Mesenteric fat pad (tissue), 1 donor: ENCODE measurements around the gene IL15RA. TPM values are rescaled to one million over a fixed set of nuclear protein-coding genes. Genes with fewer than 3 reads are reported as not detected.
"Not testable (repeated sequence)": the region's sequence is repeated elsewhere in the genome, so short reads cannot be mapped to it uniquely, and the experiment has no call there.

Experiments used
- DNase-seq: peaks from one replicate; pipeline ENCODE4 v3.0.0-alpha.2; 2020; ENCODE audit warnings: low spot score
- total RNA-seq: library from RNA; stranded (reverse); fragmentation: NEBNext Ultra II Directional; extraction: Animal tissue kit (Norgen Biotek cat#: 25700); gene quantifications from one replicate; pipeline ENCODE4 v1.2.1, GENCODE V29; 2021
- donor health status: DM: yes; HTN: yes; CAD: no.

IL15RA gene
- total RNA-seq, 1 donor from 2014 or later: 24.6 TPM

DNA sequence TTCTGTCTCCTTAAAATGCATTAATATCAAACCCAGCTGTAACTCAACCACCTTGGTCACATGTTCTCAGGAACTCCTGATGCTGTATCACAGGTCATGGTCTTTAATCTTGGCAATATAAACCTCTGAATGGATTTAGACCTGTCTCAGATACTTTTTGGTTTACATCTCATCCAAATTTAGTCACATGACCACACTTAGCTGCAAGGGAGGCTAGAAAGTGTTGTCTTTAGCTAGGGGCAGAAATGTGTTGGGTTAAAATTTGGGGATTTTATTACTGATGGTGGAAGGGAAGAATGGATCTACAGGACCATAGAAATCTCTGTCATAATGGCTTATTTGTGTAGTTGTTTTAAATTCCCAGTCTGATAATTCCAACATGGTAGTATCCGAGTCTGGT, 29.6 kb upstream of the IL15RA start:
- no peak for DNase-seq

DNA sequence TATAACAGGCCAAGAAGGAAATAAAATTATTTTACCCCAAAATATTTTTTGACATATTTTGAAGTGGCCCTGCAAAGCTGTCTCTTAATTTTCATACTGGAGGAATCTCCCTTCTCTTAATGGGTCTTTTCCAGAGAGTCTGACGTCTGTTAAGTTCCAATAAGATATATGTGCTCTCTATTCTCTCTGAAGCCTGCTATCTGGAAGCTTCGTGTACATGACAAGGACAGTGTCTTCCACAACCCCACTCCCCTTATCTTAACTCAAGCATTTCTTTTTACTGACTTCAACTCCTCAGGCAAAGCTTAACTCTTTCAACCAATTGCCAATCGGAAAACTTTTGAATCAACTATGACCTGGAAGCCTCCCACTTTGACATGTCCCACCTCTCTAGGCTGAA, 29.2 kb upstream of the IL15RA start:
- no peak for DNase-seq

- no peak for DNase-seq
These were observed 28.6 kb upstream of the IL15RA start for GRCh38 chr10:6005856-6006395.

- DNase-seq: not testable (repeated sequence)
These were observed 27.9 kb upstream of the IL15RA start for GRCh38 chr10:6005161-6005804.

DNA sequence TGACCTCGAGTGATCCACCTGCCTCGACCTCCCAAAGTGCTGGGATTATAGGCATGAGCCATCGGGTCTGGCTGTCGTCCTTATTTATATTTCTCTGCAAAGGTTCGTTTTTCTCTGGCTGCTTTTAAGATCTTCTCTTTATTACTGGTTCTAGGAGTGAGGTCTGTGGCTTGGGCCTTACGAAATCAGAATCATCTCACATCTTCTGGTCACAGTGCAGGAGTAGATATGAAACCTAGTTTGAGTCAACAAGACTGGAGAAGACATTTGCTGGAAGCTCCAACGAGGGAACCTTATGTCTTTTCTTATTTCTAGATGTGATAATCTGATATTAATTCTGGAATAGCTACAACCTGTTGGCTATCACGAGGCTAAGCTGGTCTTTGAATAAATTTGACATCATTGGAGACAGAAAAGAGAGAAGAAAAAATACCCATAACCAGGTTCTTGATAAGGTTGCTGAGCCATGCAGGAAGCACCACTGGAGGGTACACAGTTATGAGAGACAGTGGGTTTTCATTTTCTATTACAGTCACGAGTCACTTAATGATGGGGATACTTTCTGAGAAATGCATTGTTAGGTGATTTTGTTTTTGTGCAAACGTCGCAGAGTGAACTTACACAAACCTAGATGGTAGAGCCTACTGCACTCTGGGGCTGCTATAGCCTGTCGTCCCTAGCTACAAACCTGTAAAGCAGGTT, 25.6 kb upstream of the IL15RA start:
- DNase-seq: no peak

DNA sequence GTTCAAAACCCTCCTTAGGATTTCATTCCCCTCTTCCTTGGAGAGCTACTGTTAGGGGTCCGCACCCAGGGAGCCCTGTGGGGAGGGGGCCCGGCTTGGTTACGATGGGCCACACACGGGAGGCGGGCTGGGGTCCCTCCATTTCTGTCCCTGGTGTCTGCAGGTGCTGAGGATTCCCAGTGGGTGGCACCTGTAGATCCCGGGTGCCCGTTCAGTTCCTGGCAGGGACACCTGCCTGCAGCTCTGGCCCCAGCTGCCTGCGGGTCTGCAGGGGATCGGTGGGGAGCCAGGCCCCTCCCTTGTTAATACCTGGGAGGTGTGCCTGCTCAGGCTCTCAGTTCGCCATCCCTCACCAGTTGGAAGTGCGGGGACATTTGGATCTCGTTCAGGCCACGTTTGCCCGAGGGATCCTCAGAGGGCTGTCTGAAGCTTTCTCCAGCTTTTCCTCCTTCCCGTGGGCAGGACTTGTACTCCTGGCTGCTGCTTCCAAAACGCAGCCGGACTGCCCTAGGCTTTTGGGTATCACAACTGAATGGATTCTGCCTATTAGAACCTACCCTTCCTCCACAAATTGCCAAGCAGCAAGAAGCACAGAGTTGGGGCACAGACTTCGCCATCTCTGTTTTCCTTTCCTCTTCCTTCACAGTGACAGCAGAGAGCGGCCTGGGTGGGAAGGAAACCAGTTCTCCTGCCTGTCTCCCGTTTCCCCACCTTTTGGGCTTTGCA, 22.3 kb upstream of the IL15RA start:
- DNase-seq: no peak

- DNase-seq: no peak
These were observed 19.4 kb upstream of the IL15RA start for GRCh38 chr10:5996696-5997095.

DNA sequence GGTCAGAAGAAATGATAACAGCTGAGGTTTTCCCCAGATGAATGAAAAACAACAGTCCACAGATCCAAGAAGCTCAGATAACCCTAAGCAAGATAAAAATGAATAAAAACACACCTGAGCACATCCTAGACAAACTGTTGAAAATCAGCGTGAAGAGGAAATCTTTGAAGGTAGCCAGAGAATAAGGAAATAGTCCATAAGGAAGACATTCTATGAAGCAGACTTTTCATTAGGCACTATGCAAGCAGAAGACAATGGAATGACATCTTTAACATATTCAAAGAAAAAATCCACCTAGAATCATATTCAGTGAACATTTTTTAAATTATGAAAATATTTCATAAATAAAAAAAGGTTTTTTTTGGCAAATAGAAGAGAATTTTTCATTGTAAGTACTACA, 15.1 kb upstream of the IL15RA start:
- DNase-seq: no peak

- no peak for DNase-seq
These were observed 14.4 kb upstream of the IL15RA start for GRCh38 chr10:5991708-5992107.

- DNase-seq: no peak
These were observed 12.4 kb upstream of the IL15RA start for GRCh38 chr10:5989756-5990155.

DNA sequence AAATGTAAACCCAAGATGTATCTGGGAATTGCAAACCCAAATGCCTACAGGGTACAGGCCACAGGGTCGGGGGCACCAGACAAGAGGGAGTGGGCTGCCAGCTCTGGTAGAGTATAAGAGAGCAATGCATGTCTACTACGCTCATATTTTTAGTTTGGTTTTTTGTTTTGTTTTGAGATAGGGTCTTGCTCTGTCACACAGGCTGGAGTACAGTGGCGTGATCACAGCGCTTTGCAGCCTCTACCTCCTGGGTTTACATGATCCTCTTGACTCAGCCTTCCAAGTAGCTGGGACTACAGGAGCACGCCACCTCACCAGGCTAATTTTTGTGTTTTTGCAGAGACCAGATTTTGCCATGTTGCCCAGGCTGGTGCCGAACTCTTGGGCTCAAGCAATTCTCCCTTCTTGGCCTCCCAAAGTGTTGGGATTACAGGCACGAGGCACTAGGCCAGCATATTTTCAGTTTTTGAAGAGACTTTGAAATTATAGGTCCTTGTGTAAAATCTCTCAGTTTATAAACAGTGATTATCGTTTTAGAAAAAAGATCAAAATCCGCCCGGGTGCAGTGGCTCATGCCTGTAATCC, 11.1 kb upstream of the IL15RA start:
- no peak for DNase-seq

GRCh38 chr10:5987747-5988146, 10.4 kb upstream of the IL15RA start:
- DNase-seq: no peak

DNA sequence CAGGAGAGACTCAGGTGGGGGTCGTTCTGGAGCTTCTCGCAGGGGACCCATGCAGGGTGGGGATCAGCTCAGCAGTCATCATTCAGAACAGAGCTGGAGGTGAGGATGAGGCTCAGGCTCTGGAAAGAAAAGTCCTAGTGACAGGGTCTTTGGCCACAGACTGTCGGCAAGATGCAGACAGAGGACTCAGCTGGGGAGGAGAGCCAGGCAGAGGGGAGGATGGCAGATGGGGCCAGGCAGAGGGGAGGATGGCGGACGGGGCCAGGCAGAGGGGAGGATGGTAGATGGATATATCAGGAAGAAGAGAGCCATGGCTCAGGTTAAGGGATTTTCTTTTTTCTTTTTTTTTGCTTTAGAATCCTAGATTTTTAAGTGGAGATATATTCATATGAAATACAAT, 7.7 kb upstream of the IL15RA start:
- no peak for DNase-seq

- DNase-seq: no peak
These were observed 6.4 kb upstream of the IL15RA start for GRCh38 chr10:5983774-5984173.

- DNase-seq: no peak
These were observed 4.2 kb upstream of the IL15RA start for GRCh38 chr10:5981529-5981928.

GRCh38 chr10:5978230-5978489, 817 bp upstream of the IL15RA start:
- peak; percentile 43 for DNase-seq

GRCh38 chr10:5976512-5977470, 552 bp downstream of the IL15RA start:
- DNase-seq: peak; percentile 89

DNA sequence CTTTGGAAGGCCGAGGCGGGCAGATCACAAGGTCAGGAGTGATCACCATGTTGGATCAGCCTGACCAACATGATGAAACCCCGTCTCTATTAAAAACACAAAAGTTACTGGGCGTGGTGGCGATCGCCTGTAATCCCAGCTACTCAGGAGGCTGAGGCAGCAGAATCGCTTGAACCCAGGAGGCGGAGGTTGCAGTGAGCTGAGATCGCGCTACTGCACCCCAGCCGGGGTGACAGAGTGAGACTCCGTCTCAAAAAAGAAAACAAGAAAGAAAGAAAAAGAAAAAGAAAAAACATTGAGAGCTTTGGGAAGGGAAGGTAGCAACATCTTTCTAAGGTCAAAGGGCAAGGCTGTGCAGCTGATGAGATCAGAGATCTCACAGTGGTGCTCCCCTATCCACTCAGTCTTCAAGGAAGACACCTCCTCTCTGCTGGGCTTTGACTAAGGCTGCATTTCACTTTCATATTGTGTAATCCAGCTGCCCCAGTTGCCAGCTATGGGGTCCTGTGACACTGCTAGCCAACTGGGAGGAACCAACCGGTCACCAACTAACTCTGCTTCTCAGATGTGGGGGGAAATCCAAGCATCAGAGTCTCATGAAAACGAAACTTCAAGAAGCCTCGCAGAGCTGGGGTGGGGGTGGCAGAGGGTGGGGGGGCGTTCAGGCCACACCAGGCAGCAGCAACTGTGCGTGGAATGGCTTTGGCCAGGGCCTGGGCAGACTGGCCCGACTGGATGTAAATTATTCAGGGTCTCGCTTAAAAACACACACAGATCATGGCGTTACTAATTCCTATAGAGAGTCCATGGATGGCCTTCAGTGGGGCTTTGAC, 1.5 kb downstream of the IL15RA start:
- DNase-seq: peak; percentile 26

DNA sequence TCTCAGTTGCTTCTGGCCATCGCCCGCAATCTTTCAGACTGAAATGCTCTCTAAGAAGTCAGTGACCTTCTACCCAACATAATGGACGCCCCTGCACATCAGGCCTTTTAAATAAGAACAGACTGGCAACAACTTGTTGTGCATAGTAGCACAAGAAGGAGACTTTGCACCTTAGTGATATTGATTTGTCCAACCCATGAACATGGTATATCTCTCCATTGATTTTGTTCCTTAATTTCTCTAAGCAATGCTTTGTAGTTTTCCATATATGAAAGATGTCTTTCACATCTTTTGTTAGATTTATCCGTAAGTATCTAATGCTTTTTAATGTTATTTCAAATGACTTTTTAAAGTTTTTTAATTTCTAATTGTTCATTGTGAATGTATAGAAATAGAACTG, 4.3 kb downstream of the IL15RA start:
- DNase-seq: no peak

GRCh38 chr10:5971886-5972285, 5.5 kb downstream of the IL15RA start:
- no peak for DNase-seq
